Thoracic aorta (tissue), 2 donors: ENCODE measurements around the gene ARPP19. TPM values are rescaled to one million over a fixed set of nuclear protein-coding genes. Genes with fewer than 3 reads are reported as not detected.
A peak's percentile ranks its signal among the peaks of the same experiment; 100 is the strongest.
"Not testable (repeated sequence)": the region's sequence is repeated elsewhere in the genome, so short reads cannot be mapped to it uniquely, and the experiment has no call there.

Source experiments
- ATAC-seq: fragments of 150-250 bp; one replicate; pipeline ENCODE4 v1.8.0; 2017; ENCODE audit warnings: low read depth; ENCODE audit not compliant: insufficient number of reproducible peaks, low FRiP score
- DNase-seq: peaks from one replicate; pipeline ENCODE4 v3.0.0-alpha.2; 2020; ENCODE audit warnings: low spot score
- H3K27ac ChIP-seq, 2 donors: fragments of 200-600 bp; sonication (generic); 1 replicate in 1 of 2; 2 replicates in 1 of 2; pipeline ENCODE4 v1.5.1; 2016; ENCODE audit warnings: mild to moderate bottlenecking in 2 of 2, moderate library complexity in 2 of 2
- H3K27me3 ChIP-seq: fragments of 200-600 bp; sonication (generic); replicated peaks from 2 replicates; pipeline ENCODE4 v1.6.0; 2016; ENCODE audit warnings: mild to moderate bottlenecking; ENCODE audit not compliant: insufficient read depth
- H3K36me3 ChIP-seq: fragments of 200-600 bp; sonication (generic); one replicate; pipeline ENCODE4 v1.5.1; 2016
- H3K4me1 ChIP-seq, 2 donors: fragments of 200-600 bp; sonication (generic); 1 replicate in 1 of 2; 2 replicates in 1 of 2; pipeline versions ENCODE4 v1.5.1 to v1.6.0; 2016; ENCODE audit warnings: low read depth in 2 of 2, mild to moderate bottlenecking in 1 of 2; ENCODE audit not compliant: control insufficient read depth in 1 of 2
- H3K4me3 ChIP-seq: fragments of 200-600 bp; sonication (generic); 2 replicates; pipeline ENCODE4 v1.5.1; 2016; ENCODE audit warnings: mild to moderate bottlenecking
- H3K9me3 ChIP-seq: fragments of 200-600 bp; sonication (generic); 2 replicates; pipeline ENCODE4 v1.5.1; 2016
- total RNA-seq, 2 donors: library from RNA; depleted of rRNA; stranded (reverse); fragments of >200 nt; gene quantifications; one replicate each; pipeline versions ENCODE4 v1.1.0 to v1.2.3, GENCODE V29; 2016
- TF ChIP-seq, protein P1 (sequence below): fragments of 200-600 bp; sonication (generic); IDR thresholded peaks from one replicate; pipeline ENCODE4 v1.5.1; 2019; ENCODE audit warnings: antibody characterized with exemption

ARPP19 gene
- total RNA-seq, 2 donors from 2014 or later, result 102 to 172 TPM

DNA sequence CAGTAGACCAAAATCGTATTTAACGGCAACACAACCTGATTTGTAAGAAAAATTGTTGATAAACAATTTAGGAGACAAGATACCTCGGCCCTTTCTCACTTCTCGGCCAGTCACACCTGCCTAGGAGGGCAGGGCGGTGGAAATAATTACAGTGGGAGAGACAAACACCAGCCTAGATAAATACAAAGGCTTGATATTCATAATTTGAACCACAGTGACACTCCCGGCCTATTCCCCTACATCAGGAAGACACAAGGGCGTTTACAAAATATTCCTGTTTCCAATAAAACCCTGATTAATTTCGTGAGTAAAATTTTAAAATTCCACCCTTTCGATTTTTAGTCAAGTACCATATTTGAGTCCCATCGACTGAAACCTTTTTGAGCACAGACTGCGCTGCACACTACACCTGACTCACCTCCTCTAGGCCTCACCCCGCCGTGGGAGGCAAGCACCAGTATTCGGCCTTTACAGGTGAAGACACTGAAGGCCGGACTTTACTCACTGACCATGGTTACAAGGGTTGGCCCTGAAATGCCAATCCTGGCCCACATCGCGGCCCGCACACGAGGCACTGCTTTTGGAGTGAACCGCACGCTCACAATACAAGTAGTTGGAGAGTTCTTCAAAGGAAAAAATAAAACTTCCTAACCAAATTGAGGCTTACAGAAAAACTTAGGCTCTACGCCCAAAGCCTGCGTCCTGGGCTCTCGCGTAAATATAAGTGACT is 794 bp downstream of the ARPP19 start:
- H3K36me3 ChIP-seq, result no peaks in the 10 kb centered on the region
- DNase-seq, result no peak
- H3K27me3 ChIP-seq, result no peaks in the 10 kb centered on the region
- H3K9me3 ChIP-seq, result no peaks in the 10 kb centered on the region
- TF ChIP-seq, protein P1, sequence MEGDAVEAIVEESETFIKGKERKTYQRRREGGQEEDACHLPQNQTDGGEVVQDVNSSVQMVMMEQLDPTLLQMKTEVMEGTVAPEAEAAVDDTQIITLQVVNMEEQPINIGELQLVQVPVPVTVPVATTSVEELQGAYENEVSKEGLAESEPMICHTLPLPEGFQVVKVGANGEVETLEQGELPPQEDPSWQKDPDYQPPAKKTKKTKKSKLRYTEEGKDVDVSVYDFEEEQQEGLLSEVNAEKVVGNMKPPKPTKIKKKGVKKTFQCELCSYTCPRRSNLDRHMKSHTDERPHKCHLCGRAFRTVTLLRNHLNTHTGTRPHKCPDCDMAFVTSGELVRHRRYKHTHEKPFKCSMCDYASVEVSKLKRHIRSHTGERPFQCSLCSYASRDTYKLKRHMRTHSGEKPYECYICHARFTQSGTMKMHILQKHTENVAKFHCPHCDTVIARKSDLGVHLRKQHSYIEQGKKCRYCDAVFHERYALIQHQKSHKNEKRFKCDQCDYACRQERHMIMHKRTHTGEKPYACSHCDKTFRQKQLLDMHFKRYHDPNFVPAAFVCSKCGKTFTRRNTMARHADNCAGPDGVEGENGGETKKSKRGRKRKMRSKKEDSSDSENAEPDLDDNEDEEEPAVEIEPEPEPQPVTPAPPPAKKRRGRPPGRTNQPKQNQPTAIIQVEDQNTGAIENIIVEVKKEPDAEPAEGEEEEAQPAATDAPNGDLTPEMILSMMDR, result no peak
- peaks cover 31 to 48% of the 10 kb centered on the region in 2 donors for H3K4me1 ChIP-seq
- H3K27ac ChIP-seq, result peak overlapping the region; percentile 90 to 93
- no peak for ATAC-seq
- H3K4me3 ChIP-seq, result peak overlapping the region; percentile 99

DNA sequence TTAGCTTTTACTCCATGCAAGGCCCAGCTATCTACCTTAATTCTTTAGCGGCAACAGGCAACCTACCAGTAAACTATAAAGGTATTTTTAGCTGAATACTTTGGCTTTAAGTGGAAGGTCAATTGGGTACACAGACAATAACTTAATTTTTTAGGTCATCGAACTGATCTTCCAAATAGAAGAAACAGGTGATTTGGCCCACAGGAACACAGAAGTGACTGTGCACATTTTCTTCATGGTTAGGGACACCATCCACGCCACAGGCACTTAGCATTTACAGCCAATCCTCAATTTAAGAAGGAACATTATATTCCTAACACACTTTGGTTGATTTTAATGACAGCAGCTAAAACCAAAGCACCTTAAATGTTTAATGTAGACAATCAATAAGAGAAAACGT is 1.9 kb downstream of the ARPP19 start:
- TF ChIP-seq, protein P1, result no peak
- Histone ChIP-seq H3K36me3 (no peaks in the 10 kb centered on the region), H3K27ac (no peak overlapping the region), H3K9me3 (no peaks in the 10 kb centered on the region), H3K4me1 (peaks cover 31 to 55% of the 10 kb centered on the region in 2 donors), H3K27me3 (no peaks in the 10 kb centered on the region), H3K4me3 (peak overlapping the region; percentile 99)
- ATAC-seq (no peak), DNase-seq (no peak)

DNA sequence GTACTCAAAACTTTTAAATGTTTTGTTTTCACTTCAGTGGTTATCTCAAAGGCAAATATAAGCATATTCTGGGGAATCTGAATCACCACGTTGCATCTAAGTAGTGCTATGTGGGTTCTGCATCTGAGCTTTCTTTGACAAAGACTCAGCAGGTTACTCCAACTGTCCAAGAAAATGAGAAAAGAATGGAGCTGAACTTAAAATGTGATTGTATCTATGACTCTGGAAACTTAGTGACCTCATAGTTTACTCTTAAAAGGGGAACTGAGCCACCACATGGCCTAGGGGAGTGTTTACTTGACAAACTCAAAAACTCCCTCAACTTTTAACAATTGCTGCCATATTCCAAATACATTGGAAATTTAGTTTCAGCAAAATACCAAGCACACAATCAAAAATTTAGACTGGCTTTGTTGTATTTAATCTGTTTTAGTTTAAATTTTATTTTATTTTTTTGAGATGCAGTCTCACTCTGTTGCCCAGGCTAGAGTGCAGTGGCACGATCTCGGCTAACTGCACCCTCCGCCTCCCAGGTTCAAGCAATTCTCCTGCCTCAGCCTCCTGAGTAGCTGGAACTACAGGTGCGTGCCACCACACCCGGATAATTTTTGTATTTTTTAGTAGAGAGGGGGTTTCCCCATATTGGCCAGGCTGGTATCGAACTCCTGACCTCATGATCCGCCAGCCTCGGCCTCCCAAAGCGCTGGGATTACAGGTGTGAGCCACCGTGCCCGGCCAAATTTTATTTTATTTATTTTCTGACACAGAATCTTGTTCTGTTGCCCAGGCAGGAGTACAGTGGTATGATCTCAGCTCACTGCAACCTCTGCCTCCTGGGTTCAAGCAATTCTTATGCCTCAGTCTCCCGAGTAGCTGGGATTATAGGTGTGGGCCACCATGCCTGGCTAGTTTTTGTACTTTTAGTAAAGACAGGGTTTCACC is 3.1 kb downstream of the ARPP19 start:
- not testable (repeated sequence) for H3K9me3 ChIP-seq, DNase-seq, H3K27me3 ChIP-seq, H3K27ac ChIP-seq, ATAC-seq, H3K36me3 ChIP-seq, H3K4me3 ChIP-seq
- peaks cover 41 to 60% of the 10 kb centered on the region in 2 donors for H3K4me1 ChIP-seq

DNA sequence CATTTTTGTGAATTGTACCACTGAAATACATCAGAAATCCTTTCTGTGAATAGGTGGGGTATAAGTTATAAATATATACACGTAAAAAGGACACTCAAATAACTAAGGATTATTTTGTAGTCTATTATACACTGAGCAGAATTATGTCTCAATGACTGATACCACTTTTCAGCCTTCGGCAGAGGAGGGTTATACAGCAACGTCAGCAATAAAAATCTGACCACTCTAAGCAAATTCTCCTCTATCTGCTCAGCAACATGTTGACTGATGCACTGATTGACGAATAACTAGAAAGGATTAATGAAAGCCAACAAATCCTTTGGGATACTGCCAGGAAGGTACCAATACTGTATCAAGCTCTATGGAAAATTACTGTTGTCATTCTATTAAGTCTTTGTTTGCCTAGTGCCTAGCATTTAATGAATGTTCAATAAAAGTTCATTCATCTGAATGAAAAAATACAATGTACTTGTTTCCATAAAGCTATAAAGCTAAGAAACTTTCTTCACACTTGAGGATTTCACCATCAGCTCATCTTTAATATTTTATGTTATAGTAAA is 5.2 kb downstream of the ARPP19 start:
- TF ChIP-seq, protein P1, result no peak
- H3K36me3 ChIP-seq, result no peaks in the 10 kb centered on the region
- DNase-seq (no peak), ATAC-seq (no peak)
- H3K4me1 ChIP-seq, result peaks cover 57 to 63% of the 10 kb centered on the region in 2 donors
- no peak overlapping the region for H3K4me3 ChIP-seq
- no peaks in the 10 kb centered on the region for H3K27me3 ChIP-seq
- H3K27ac ChIP-seq, result no peak overlapping the region
- H3K9me3 ChIP-seq, result no peaks in the 10 kb centered on the region

DNA sequence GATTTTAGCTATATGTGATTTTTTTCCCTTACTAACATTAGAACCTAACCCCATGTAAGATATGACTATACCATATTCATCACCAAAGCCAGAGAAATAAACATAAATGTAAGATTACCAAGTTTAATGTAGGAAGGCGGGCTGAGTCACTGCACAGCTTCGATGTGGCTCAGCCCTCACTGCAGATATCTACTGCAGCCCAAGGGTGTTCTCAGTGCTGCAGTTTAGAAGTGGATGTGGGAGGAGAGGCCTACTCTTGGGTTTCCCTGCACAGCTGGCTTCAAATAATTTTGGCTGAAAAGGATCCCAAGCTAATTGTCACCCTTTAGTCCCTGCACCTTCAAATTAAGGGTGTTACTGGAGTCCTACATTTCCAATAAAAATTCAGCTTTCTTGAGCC is 9.3 kb downstream of the ARPP19 start:
- Histone ChIP-seq H3K27ac (no peak overlapping the region), H3K36me3 (no peaks in the 10 kb centered on the region), H3K4me1 (peaks cover 43 to 52% of the 10 kb centered on the region in 2 donors), H3K9me3 (no peaks in the 10 kb centered on the region), H3K27me3 (no peaks in the 10 kb centered on the region), H3K4me3 (no peak overlapping the region)
- no peak for DNase-seq
- TF ChIP-seq, protein P1, result no peak
- no peak for ATAC-seq
